Liver (tissue), 9 donors: Measurements from ENCODE around the gene CDK13. TPM values are rescaled to one million over a fixed set of nuclear protein-coding genes. Genes with fewer than 3 reads are reported as not detected.

ENCODE experiments used
- DNase-seq: peaks from one replicate; pipeline ENCODE4 v3.0.0-alpha.2; 2017; ENCODE audit warnings: low spot score
- H3K27ac ChIP-seq, 2 donors: one replicate each; pipeline ENCODE4 v1.7.0; 2013; ENCODE audit warnings: inconsistent platforms in 2 of 2, low read length in 2 of 2, control low read depth in 1 of 2, low read depth in 1 of 2, mild to moderate bottlenecking in 1 of 2
- H3K27me3 ChIP-seq, 4 donors: one replicate each; pipeline versions ENCODE4 v1.6.1 to v1.7.0; 2013; ENCODE audit warnings: low read length in 3 of 4, inconsistent platforms in 1 of 4, mild to moderate bottlenecking in 1 of 4, moderate library complexity in 1 of 4; ENCODE audit not compliant: control insufficient read depth in 4 of 4, insufficient read depth in 4 of 4
- H3K36me3 ChIP-seq, 4 donors: one replicate each; pipeline versions ENCODE4 v1.6.1 to v1.7.0; 2013; ENCODE audit warnings: low read length in 3 of 4, mild to moderate bottlenecking in 3 of 4, low read depth in 1 of 4, moderate library complexity in 1 of 4; ENCODE audit not compliant: control insufficient read depth in 4 of 4, insufficient read depth in 3 of 4
- H3K4me1 ChIP-seq, 4 donors: one replicate each; pipeline versions ENCODE4 v1.6.1 to v1.7.0; 2013; ENCODE audit warnings: low read length in 3 of 4, mild to moderate bottlenecking in 3 of 4, moderate library complexity in 1 of 4; ENCODE audit not compliant: control insufficient read depth in 4 of 4, insufficient read depth in 4 of 4
- H3K4me3 ChIP-seq, 3 donors: one replicate each; pipeline versions ENCODE4 v1.6.1 to v1.7.0; 2013; ENCODE audit warnings: low read length in 3 of 3, control low read depth in 1 of 3, low read depth in 1 of 3, mild to moderate bottlenecking in 1 of 3
- H3K9ac ChIP-seq, 2 donors: one replicate each; pipeline ENCODE4 v1.7.0; 2013; ENCODE audit warnings: low read length in 2 of 2, mild to moderate bottlenecking in 2 of 2, moderate library complexity in 2 of 2, control low read depth in 1 of 2, low read depth in 1 of 2
- H3K9me3 ChIP-seq, 4 donors: one replicate each; pipeline versions ENCODE4 v1.6.1 to v1.7.0; 2013; ENCODE audit warnings: low read length in 3 of 4; ENCODE audit not compliant: control insufficient read depth in 4 of 4
- ATF3 ChIP-seq: IDR thresholded peaks from 2 replicates; pipeline ENCODE4 v1.6.1; 2016; ENCODE audit warnings: antibody characterized with exemption
- CTCF ChIP-seq: fragments of 150-350 bp; IDR thresholded peaks from 2 replicates; pipeline ENCODE4 v1.5.1; 2017; ENCODE audit warnings: improper control_type of control experiment, low read depth, low read length; ENCODE audit not compliant: missing input control
- EGR1 ChIP-seq, 2 donors: IDR thresholded peaks; 2 replicates each; pipeline ENCODE4 v1.6.1; 2016 to 2018; ENCODE audit warnings: antibody characterized with exemption in 2 of 2, low read depth in 2 of 2
- FOXA2 ChIP-seq: IDR thresholded peaks from 2 replicates; pipeline ENCODE4 v1.6.1; 2016; ENCODE audit warnings: antibody characterized with exemption
- GABPA ChIP-seq, 2 donors: IDR thresholded peaks in 1 of 2; conservative IDR thresholded peaks in 1 of 2; 2 replicates each; pipeline ENCODE4 v1.6.1; 2016; ENCODE audit warnings: antibody characterized with exemption in 2 of 2, mild to moderate bottlenecking in 1 of 2, moderate library complexity in 1 of 2
- HNF4A ChIP-seq, 2 donors: conservative IDR thresholded peaks; 2 replicates each; pipeline ENCODE4 v1.6.1; 2016; ENCODE audit warnings: antibody characterized with exemption in 2 of 2, mild to moderate bottlenecking in 2 of 2
- HNF4G ChIP-seq: IDR thresholded peaks from 2 replicates; pipeline ENCODE4 v1.6.1; 2016; ENCODE audit warnings: antibody characterized with exemption
- JUND ChIP-seq, 2 donors: IDR thresholded peaks; 2 replicates each; pipeline ENCODE4 v1.6.1; 2016; ENCODE audit warnings: antibody characterized with exemption in 2 of 2
- MAX ChIP-seq: IDR thresholded peaks from 2 replicates; pipeline ENCODE4 v1.6.1; 2016; ENCODE audit warnings: antibody characterized with exemption
- NR2F2 ChIP-seq: IDR thresholded peaks from 2 replicates; pipeline ENCODE4 v1.6.1; 2016; ENCODE audit warnings: antibody characterized with exemption
- RAD21 ChIP-seq, 2 donors: IDR thresholded peaks; 2 replicates each; pipeline ENCODE4 v1.6.1; 2016; ENCODE audit warnings: antibody characterized with exemption in 2 of 2, mild to moderate bottlenecking in 2 of 2
- RXRA ChIP-seq, 2 donors: IDR thresholded peaks; 2 replicates each; pipeline ENCODE4 v1.6.1; 2017 to 2018; ENCODE audit warnings: antibody characterized with exemption in 2 of 2, mild to moderate bottlenecking in 1 of 2
- SP1 ChIP-seq: IDR thresholded peaks from 2 replicates; pipeline ENCODE4 v1.6.1; 2018; ENCODE audit warnings: antibody characterized with exemption, mild to moderate bottlenecking
- TAF1 ChIP-seq: conservative IDR thresholded peaks from 2 replicates; pipeline ENCODE4 v1.6.1; 2016; ENCODE audit warnings: antibody characterized with exemption, mild to moderate bottlenecking
- ZBTB33 ChIP-seq: IDR thresholded peaks from 2 replicates; pipeline ENCODE4 v1.6.1; 2016; ENCODE audit warnings: antibody characterized with exemption
- WGBS: extraction: QIAGEN DNeasy Blood & Tissue Kit; methylation state at CpG from one replicate; pipeline ENCODE4 v1.1.7; 2013; 5-methylcytosine and 5-hydroxymethylcytosine counted together
- polyA plus RNA-seq, 2 donors: library from polyadenylated mRNA; stranded (reverse) in 1 of 2; unstranded in 1 of 2; fragments of 200-250 nt in 1 of 2; fragments of >200 nt in 1 of 2; fragmentation: Nextera tagmentation in 1 of 2; extraction: Ambion mirVana in 1 of 2; gene quantifications; one replicate each; pipeline versions ENCODE4 v1.2.1 to v1.2.3, GENCODE V29; 2013 to 2015
- total RNA-seq, 2 donors: library from RNA; depleted of rRNA; stranded (reverse); fragments of >200 nt; gene quantifications; one replicate each; pipeline ENCODE4 v1.2.3, GENCODE V29; 2014
- donor health status: healthy.
- donor health status: healthy.
- donor health status: healthy.
- donor health status: healthy.
- donor health status: healthy.

Gene CDK13
- total RNA-seq (10 to 100 TPM; 32.2 to 51.1 TPM), polyA plus RNA-seq (10 to 100 TPM in 1 of 2 donors, 1 to 10 TPM in 1; 8.8 to 14.2 TPM)

- Histone ChIP-seq H3K36me3 (no peaks in the 10 kb centered on the region), H3K4me3 (peak within 1 kb of the TSS; percentile 77 to 98 (median 91)), H3K27ac (peak within 1 kb of the TSS; percentile 92 to 97), H3K9me3 (no peaks in the 10 kb centered on the region), H3K27me3 (no peaks in the 10 kb centered on the region), H3K9ac (peak within 1 kb of the TSS; percentile 95 to 98), H3K4me1 (peaks cover 3 to 39% (median 23%) of the 10 kb centered on the region in 4 donors)
- DNase-seq = no peak
- TF ChIP-seq HNF4G (no peak), RAD21 (IDR thresholded peaks at IDR 0.05) (no peak), RXRA (IDR thresholded peaks at IDR 0.05) (peak in 1 of 2 donors; percentile 24)
- under 1% methylated on average over 59 of the region's 59 CpGs for whole genome bisulfite sequencing
These were observed at the start of gene CDK13 for GRCh38 chr7:39949971-39950472. TSS of gene CDK13 (plus strand) at chr7:39950256. CDS start at chr7:39950642, 386 bp downstream.

GRCh38 chr7:39904077-39904486 is 46.0 kb upstream of the CDK13 start:
- Histone ChIP-seq H3K4me1 (no peaks in the 10 kb centered on the region), H3K27ac (no peak overlapping the region), H3K9me3 (peaks cover 0 to 2% (median 0%) of the 10 kb centered on the region in 4 donors), H3K27me3 (no peaks in the 10 kb centered on the region), H3K9ac (no peak overlapping the region), H3K36me3 (no peaks in the 10 kb centered on the region), H3K4me3 (no peak overlapping the region)
- TF ChIP-seq RAD21 (IDR thresholded peaks at IDR 0.05) (peak in 1 of 2 donors; percentile 10), HNF4A (conservative IDR thresholded peaks at IDR 0.05) (peak; percentile 68 to 83), RXRA (IDR thresholded peaks at IDR 0.05) (peak; percentile 37 to 70), EGR1 (IDR thresholded peaks at IDR 0.05; ENCODE audit: low read depth in 2 of 2) (no peak), HNF4G (peak; percentile 54), TAF1 (no peak), SP1 (peak; percentile 37)
- no peak for DNase-seq
- WGBS = 47% methylated on average over 2 of the region's 2 CpGs

- Histone ChIP-seq H3K27ac (no peak overlapping the region), H3K4me1 (no peaks in the 10 kb centered on the region), H3K36me3 (no peaks in the 10 kb centered on the region), H3K9ac (no peak overlapping the region), H3K9me3 (no peaks in the 10 kb centered on the region), H3K27me3 (no peaks in the 10 kb centered on the region), H3K4me3 (no peak overlapping the region)
- no peak for DNase-seq
- TF ChIP-seq ATF3 (no peak), TAF1 (no peak), SP1 (no peak), NR2F2 (no peak), MAX (no peak), JUND (IDR thresholded peaks at IDR 0.05) (no peak), GABPA (IDR thresholded peaks at IDR 0.05 in 1 of 2, conservative IDR thresholded peaks at IDR 0.05 in 1 of 2) (no peak), FOXA2 (no peak), RAD21 (IDR thresholded peaks at IDR 0.05) (no peak), ZBTB33 (no peak), CTCF (no peak)
- WGBS = 95% methylated on average over 4 of the region's 4 CpGs
These were observed 41.9 kb upstream of the CDK13 start for GRCh38 chr7:39908141-39908540.
